ENCODE data around the gene ARMC7.

ARMC7 gene

GRCh38 chr17:75124819-75125162, 15.0 kb downstream of the ARMC7 start:
- TF ChIP-seq POLR2AphosphoS5 (IDR thresholded peaks at IDR 0.05; ENCODE audit: low read depth, low read length), result no peak
- no peak for TF ChIP-seq SIN3A (IDR thresholded peaks at IDR 0.05; ENCODE audit: borderline replicate concordance, insufficient read depth, low read length)
- TF ChIP-seq FOXP2 (optimal IDR thresholded peaks at IDR 0.05; ENCODE audit: borderline replicate concordance, extremely low read depth, extremely low read length, insufficient read depth), result no peak
- TF ChIP-seq TAF1 (IDR thresholded peaks at IDR 0.05; ENCODE audit: borderline replicate concordance, insufficient read depth, low read length), result no peak
- TF ChIP-seq, protein P1, sequence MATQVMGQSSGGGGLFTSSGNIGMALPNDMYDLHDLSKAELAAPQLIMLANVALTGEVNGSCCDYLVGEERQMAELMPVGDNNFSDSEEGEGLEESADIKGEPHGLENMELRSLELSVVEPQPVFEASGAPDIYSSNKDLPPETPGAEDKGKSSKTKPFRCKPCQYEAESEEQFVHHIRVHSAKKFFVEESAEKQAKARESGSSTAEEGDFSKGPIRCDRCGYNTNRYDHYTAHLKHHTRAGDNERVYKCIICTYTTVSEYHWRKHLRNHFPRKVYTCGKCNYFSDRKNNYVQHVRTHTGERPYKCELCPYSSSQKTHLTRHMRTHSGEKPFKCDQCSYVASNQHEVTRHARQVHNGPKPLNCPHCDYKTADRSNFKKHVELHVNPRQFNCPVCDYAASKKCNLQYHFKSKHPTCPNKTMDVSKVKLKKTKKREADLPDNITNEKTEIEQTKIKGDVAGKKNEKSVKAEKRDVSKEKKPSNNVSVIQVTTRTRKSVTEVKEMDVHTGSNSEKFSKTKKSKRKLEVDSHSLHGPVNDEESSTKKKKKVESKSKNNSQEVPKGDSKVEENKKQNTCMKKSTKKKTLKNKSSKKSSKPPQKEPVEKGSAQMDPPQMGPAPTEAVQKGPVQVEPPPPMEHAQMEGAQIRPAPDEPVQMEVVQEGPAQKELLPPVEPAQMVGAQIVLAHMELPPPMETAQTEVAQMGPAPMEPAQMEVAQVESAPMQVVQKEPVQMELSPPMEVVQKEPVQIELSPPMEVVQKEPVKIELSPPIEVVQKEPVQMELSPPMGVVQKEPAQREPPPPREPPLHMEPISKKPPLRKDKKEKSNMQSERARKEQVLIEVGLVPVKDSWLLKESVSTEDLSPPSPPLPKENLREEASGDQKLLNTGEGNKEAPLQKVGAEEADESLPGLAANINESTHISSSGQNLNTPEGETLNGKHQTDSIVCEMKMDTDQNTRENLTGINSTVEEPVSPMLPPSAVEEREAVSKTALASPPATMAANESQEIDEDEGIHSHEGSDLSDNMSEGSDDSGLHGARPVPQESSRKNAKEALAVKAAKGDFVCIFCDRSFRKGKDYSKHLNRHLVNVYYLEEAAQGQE (IDR thresholded peaks at IDR 0.05; ENCODE audit: insufficient read depth in 1 of 2, low read depth in 2 of 2, low read length in 2 of 2), result no peak

DNA sequence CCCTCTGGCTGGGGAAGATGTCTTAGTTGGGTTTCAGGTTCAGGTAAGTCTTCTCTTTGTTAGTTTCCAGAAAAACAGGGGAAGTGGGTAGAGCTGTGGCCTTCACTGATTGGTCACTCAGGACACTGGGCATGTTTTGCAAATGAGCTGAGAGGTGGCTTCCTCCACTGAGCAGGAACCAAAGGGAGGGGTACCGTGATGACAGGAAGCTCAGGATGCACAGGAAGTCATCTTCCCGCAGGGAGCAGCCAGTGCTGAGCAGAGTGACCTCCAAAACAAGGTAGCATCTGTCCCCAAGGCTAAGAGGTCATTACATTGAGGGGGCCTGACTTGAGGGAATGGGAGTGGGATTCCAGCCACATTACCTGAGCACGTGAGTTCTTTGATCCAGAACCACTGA, 16.2 kb downstream of the ARMC7 start:
- no peak for TF ChIP-seq TAF1 (IDR thresholded peaks at IDR 0.05; ENCODE audit: borderline replicate concordance, insufficient read depth, low read length)
- TF ChIP-seq FOXP2 (optimal IDR thresholded peaks at IDR 0.05; ENCODE audit: borderline replicate concordance, extremely low read depth, extremely low read length, insufficient read depth), result no peak
- TF ChIP-seq POLR2AphosphoS5 (IDR thresholded peaks at IDR 0.05; ENCODE audit: low read depth, low read length), result no peak
- no peak for TF ChIP-seq SIN3A (IDR thresholded peaks at IDR 0.05; ENCODE audit: borderline replicate concordance, insufficient read depth, low read length)
- TF ChIP-seq, protein P1 (IDR thresholded peaks at IDR 0.05; ENCODE audit: insufficient read depth in 1 of 2, low read depth in 2 of 2, low read length in 2 of 2), result no peak

DNA sequence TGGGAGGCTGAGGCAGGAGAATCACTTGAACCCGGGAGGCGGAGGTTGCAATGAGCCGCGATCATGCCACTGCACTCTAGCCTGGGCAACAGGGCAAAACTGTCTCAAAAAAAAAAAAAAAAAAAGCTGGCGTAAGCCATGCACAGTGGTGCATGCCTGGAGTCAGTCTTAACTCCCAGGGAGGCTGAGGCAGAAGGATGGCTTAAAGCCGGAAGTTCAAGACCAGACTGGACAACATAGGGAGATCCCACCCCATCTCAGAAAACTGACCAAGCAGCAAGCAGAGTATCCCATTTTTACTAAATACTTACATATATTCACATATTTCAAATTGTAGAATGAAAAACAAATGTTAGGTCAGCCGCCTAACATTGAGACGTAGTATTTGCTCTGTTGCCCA, 17.2 kb downstream of the ARMC7 start:
- TF ChIP-seq POLR2AphosphoS5 (IDR thresholded peaks at IDR 0.05; ENCODE audit: low read depth, low read length), result no peak
- no peak for TF ChIP-seq TAF1 (IDR thresholded peaks at IDR 0.05; ENCODE audit: borderline replicate concordance, insufficient read depth, low read length)
- TF ChIP-seq, protein P1 (IDR thresholded peaks at IDR 0.05; ENCODE audit: insufficient read depth in 1 of 2, low read depth in 2 of 2, low read length in 2 of 2), result no peak
- TF ChIP-seq FOXP2 (optimal IDR thresholded peaks at IDR 0.05; ENCODE audit: borderline replicate concordance, extremely low read depth, extremely low read length, insufficient read depth), result no peak
- no peak for TF ChIP-seq SIN3A (IDR thresholded peaks at IDR 0.05; ENCODE audit: borderline replicate concordance, insufficient read depth, low read length)

DNA sequence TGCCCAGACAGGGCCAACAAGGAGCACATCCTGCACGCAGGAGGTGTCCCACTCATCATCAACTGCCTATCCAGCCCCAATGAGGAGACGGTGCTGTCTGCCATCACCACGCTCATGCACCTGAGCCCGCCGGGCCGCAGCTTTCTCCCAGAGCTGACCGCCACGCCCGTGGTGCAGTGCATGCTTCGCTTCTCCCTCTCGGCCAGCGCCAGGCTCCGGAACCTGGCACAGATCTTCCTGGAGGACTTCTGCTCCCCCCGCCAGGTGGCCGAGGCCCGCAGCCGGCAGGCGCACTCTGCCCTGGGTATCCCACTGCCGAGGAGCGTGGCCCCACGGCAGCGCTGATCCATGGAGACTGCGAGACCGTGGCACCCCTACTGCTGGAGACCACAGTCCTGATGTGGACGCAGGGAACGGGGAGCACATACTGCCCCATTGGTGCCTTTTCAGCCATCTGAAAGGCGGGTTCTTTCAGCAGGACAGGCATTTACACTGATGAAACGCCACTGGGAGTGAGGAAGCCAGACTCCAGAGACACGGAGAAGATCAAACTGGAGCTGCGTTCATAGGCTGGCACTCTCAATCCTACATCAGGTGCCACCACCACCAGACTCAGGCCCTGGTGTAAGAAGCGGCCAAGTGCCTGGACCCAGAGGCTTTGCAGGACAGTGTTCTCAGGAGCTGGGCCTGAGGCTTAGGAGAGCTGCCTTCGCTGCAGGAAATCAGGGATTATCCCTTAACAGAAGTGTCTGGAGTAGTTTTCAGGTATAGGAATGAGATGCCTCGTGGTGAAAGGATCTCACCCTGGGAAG, 19.1 kb downstream of the ARMC7 start:
- TF ChIP-seq FOXP2 (optimal IDR thresholded peaks at IDR 0.05; ENCODE audit: borderline replicate concordance, extremely low read depth, extremely low read length, insufficient read depth) (no peak), SIN3A (IDR thresholded peaks at IDR 0.05; ENCODE audit: borderline replicate concordance, insufficient read depth, low read length) (no peak), TAF1 (IDR thresholded peaks at IDR 0.05; ENCODE audit: borderline replicate concordance, insufficient read depth, low read length) (no peak), POLR2AphosphoS5 (IDR thresholded peaks at IDR 0.05; ENCODE audit: low read depth, low read length) (no peak)
- TF ChIP-seq, protein P1 (IDR thresholded peaks at IDR 0.05; ENCODE audit: insufficient read depth in 1 of 2, low read depth in 2 of 2, low read length in 2 of 2), result no peak
